MM.1S (cell line): Measurements from ENCODE around the gene DENND4A.
"Not testable (repeated sequence)": the region's sequence is repeated elsewhere in the genome, so short reads cannot be mapped to it uniquely, and the experiment has no call there.

ENCODE experiments used
- DNase-seq: peaks from one replicate; pipeline ENCODE4 v3.0.0-alpha.2; 2015
- H2AFZ ChIP-seq: fragments of 300-600 bp; sonication (generic); 2 replicates; pipeline ENCODE4 v1.6.0; 2016; ENCODE audit warnings: antibody characterized with exemption, low read length
- H3F3A ChIP-seq: fragments of 300-600 bp; sonication (generic); 2 replicates; pipeline ENCODE4 v1.6.1; 2016; ENCODE audit warnings: mild to moderate bottlenecking, antibody characterized with exemption, low read length, moderate library complexity, mixed read lengths; ENCODE audit not compliant: insufficient read depth
- H3K27ac ChIP-seq: fragments of 300-600 bp; sonication (generic); 2 replicates; pipeline ENCODE4 v1.5.1; 2016; ENCODE audit warnings: mild to moderate bottlenecking, low read length
- H3K27me3 ChIP-seq: fragments of 300-600 bp; sonication (generic); replicated peaks from 2 replicates; pipeline ENCODE4 v1.6.0; 2016; ENCODE audit warnings: low read length; ENCODE audit not compliant: insufficient read depth
- H3K36me3 ChIP-seq: fragments of 300-600 bp; sonication (generic); replicated peaks from 2 replicates; pipeline ENCODE4 v1.6.1; 2016; ENCODE audit warnings: mild to moderate bottlenecking, low read length, mixed read lengths; ENCODE audit not compliant: insufficient read depth
- H3K4me1 ChIP-seq: fragments of 300-600 bp; sonication (generic); 2 replicates; pipeline ENCODE4 v1.6.1; 2016; ENCODE audit warnings: low read length, mixed read lengths
- H3K4me2 ChIP-seq: fragments of 300-600 bp; sonication (generic); 2 replicates; pipeline ENCODE4 v1.6.0; 2016; ENCODE audit warnings: low read depth, low read length
- H3K4me3 ChIP-seq: fragments of 300-600 bp; sonication (generic); 2 replicates; pipeline ENCODE4 v1.5.1; 2016; ENCODE audit warnings: low read length, mixed read lengths
- H3K79me2 ChIP-seq: fragments of 300-600 bp; sonication (generic); 2 replicates; pipeline ENCODE4 v1.6.1; 2016; ENCODE audit warnings: mixed run types, low read length, mixed read lengths
- H3K9ac ChIP-seq: fragments of 300-600 bp; sonication (generic); 2 replicates; pipeline ENCODE4 v1.6.1; 2016; ENCODE audit warnings: low read length, mixed read lengths
- H3K9me2 ChIP-seq: fragments of 300-600 bp; sonication (generic); replicated peaks from 2 replicates; pipeline ENCODE4 v1.6.1; 2016; ENCODE audit warnings: mild to moderate bottlenecking, low read length, mixed read lengths; ENCODE audit not compliant: insufficient read depth
- H3K9me3 ChIP-seq: fragments of 300-600 bp; sonication (generic); replicated peaks from 2 replicates; pipeline ENCODE4 v1.6.1; 2016; ENCODE audit warnings: mild to moderate bottlenecking, low read length, mixed read lengths; ENCODE audit not compliant: insufficient read depth
- H4K20me1 ChIP-seq: fragments of 300-600 bp; sonication (generic); 2 replicates; pipeline ENCODE4 v1.6.1; 2016; ENCODE audit warnings: mild to moderate bottlenecking, low read length, moderate library complexity, mixed read lengths; ENCODE audit not compliant: insufficient read depth
- CTCF ChIP-seq: fragments of 300-600 bp; sonication (generic); IDR thresholded peaks from 2 replicates; pipeline ENCODE4 v1.5.1; 2016; ENCODE audit warnings: antibody characterized with exemption, low read length, mixed read lengths
- EZH2 ChIP-seq: fragments of 300-600 bp; sonication (generic); optimal IDR thresholded peaks from 2 replicates; pipeline ENCODE3; 2017; ENCODE audit warnings: low read depth, mild to moderate bottlenecking, antibody characterized with exemption, low read length, mixed read lengths
- EZH2phosphoT487 ChIP-seq: fragments of 300-600 bp; sonication (generic); IDR thresholded peaks from 2 replicates; pipeline ENCODE4 v1.6.1; 2018; ENCODE audit warnings: antibody characterized with exemption, low read length

DENND4A gene

GRCh38 chr15:65618560-65619109, 173.5 kb downstream of the DENND4A start:
- H3F3A ChIP-seq, result no peaks in the 10 kb centered on the region
- H3K4me2 ChIP-seq, result no peak overlapping the region
- H3K27me3 ChIP-seq, result no peaks in the 10 kb centered on the region
- no peaks in the 10 kb centered on the region for H3K9me2 ChIP-seq
- H3K36me3 ChIP-seq, result no peaks in the 10 kb centered on the region
- no peak overlapping the region for H2AFZ ChIP-seq
- no peaks in the 10 kb centered on the region for H3K9me3 ChIP-seq
- no peak overlapping the region for H3K9ac ChIP-seq
- H3K4me3 ChIP-seq, result no peak overlapping the region
- TF ChIP-seq EZH2phosphoT487 (no peak), CTCF (no peak), EZH2 (no peak)
- no peak overlapping the region for H3K27ac ChIP-seq
- no peaks in the 10 kb centered on the region for H4K20me1 ChIP-seq
- H3K4me1 ChIP-seq, result no peaks in the 10 kb centered on the region
- DNase-seq, result no peak
- no peaks in the 10 kb centered on the region for H3K79me2 ChIP-seq

GRCh38 chr15:65615887-65616286, 176.2 kb downstream of the DENND4A start:
- not testable (repeated sequence) for DNase-seq, H3K4me2 ChIP-seq, H4K20me1 ChIP-seq, H3K36me3 ChIP-seq, H3K27me3 ChIP-seq, H3F3A ChIP-seq, H3K27ac ChIP-seq, H3K9me2 ChIP-seq, H3K9ac ChIP-seq, H3K4me1 ChIP-seq, H3K79me2 ChIP-seq, H3K4me3 ChIP-seq, H3K9me3 ChIP-seq, H2AFZ ChIP-seq

- TF ChIP-seq CTCF, result no peak
- Histone ChIP-seq H3K4me2 (no peak overlapping the region), H3K4me1 (0 out of 2 replicates have a peak, but pooled peaks cover 2% of the 10 kb centered on the region), H3K27ac (no peak overlapping the region), H3K9me3 (no peaks in the 10 kb centered on the region), H3K4me3 (no peak overlapping the region), H2AFZ (no peak overlapping the region), H3K36me3 (no peaks in the 10 kb centered on the region), H3F3A (no peaks in the 10 kb centered on the region), H4K20me1 (no peaks in the 10 kb centered on the region), H3K9ac (no peak overlapping the region), H3K79me2 (peaks cover 24% of the 10 kb centered on the region), H3K9me2 (no peaks in the 10 kb centered on the region), H3K27me3 (no peaks in the 10 kb centered on the region)
- no peak for DNase-seq
Measured at GRCh38 chr15:65612949-65613744, 178.9 kb downstream of the DENND4A start.

- H3K36me3 ChIP-seq, result no peaks in the 10 kb centered on the region
- no peak overlapping the region for H3K4me3 ChIP-seq
- peaks cover 29% of the 10 kb centered on the region for H3K79me2 ChIP-seq
- H2AFZ ChIP-seq, result no peak overlapping the region
- no peak for DNase-seq
- H3K9me2 ChIP-seq, result no peaks in the 10 kb centered on the region
- no peak for TF ChIP-seq EZH2
- no peak for TF ChIP-seq CTCF
- TF ChIP-seq EZH2phosphoT487, result no peak
- no peaks in the 10 kb centered on the region for H3F3A ChIP-seq
- no peaks in the 10 kb centered on the region for H4K20me1 ChIP-seq
- no peak overlapping the region for H3K4me2 ChIP-seq
- H3K27me3 ChIP-seq, result no peaks in the 10 kb centered on the region
- no peak overlapping the region for H3K9ac ChIP-seq
- no peak overlapping the region for H3K27ac ChIP-seq
- H3K9me3 ChIP-seq, result no peaks in the 10 kb centered on the region
- 0 out of 2 replicates have a peak, but pooled peaks cover 2% of the 10 kb centered on the region for H3K4me1 ChIP-seq
Measured at GRCh38 chr15:65612616-65612946, 179.5 kb downstream of the DENND4A start.
